ENCODE data around the gene ADAMTS3. TPM values are rescaled to one million over a fixed set of nuclear protein-coding genes. Genes with fewer than 3 reads are reported as not detected.

ADAMTS3 gene
- polyA plus RNA-seq, 1 donor (not counting 4 experiments of a cell fraction or from before 2014, with no cell fraction given): 0.09 TPM

GRCh38 chr4:72507167-72507566 lies 61.9 kb downstream of the ADAMTS3 start:
- H2AFZ ChIP-seq (ENCODE audit: control insufficient read depth, low read length): no peak overlapping the region
- dilution Hi-C loops (cut with MboI; ENCODE audit: extremely low pct_ligation_motif_present, low sequenced_read_pairs): no loop called here
- FAIRE-seq: no peak

DNA sequence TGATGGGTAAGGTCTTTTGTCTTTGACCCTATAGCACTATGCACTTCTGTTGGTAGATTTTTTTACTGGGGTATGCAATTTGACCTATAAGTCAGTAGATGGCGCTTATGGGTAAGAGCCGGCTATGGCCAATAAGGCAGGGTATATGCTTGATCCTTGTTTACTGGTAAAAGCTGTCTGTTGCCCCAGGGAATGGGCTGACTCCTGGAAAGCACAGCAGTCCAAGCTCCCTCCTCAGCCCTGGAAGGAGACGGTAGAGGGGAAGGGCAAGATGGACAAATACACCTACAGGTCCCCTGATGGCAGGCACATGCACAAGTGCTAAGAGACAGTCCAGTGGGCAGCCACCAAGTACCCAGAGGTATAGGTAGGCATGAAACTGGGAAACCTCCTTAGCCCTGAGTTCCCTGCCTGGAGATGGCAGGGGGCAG lies 63.7 kb downstream of the ADAMTS3 start:
- dilution Hi-C loops (cut with MboI; ENCODE audit: extremely low pct_ligation_motif_present, low sequenced_read_pairs): no loop called here
- peak; percentile 75 for FAIRE-seq
- H3K27me3 ChIP-seq (ENCODE audit: control insufficient read depth, extremely low read depth, insufficient read depth, low read length): no peaks in the 10 kb centered on the region
- H2AFZ ChIP-seq (ENCODE audit: control insufficient read depth, low read length): no peak overlapping the region
- DNase-seq (ENCODE audit: low read depth, low spot score): no peak
- no peaks in the 10 kb centered on the region for H3K9me3 ChIP-seq (ENCODE audit: control insufficient read depth, low read depth, low read length)
- no peaks in the 10 kb centered on the region for H3K36me3 ChIP-seq (ENCODE audit: control insufficient read depth in 2 of 2, extremely low read depth in 1 of 2, insufficient read depth in 2 of 2, low read length in 2 of 2)
- no peak overlapping the region for H3K4me3 ChIP-seq (ENCODE audit: control insufficient read depth in 2 of 3, extremely low read depth in 1 of 3, insufficient read depth in 2 of 3, low read depth in 1 of 3, low read length in 3 of 3)
- H3K4me2 ChIP-seq (ENCODE audit: control insufficient read depth, extremely low read depth, insufficient read depth, low read depth, low read length): no peak overlapping the region
- TF ChIP-seq EZH2 (IDR thresholded peaks at IDR 0.05; ENCODE audit: low read length) (no peak), CTCF (optimal IDR thresholded peaks at IDR 0.05 in 1 of 3, IDR thresholded peaks at IDR 0.05 in 1 of 3, conservative IDR thresholded peaks at IDR 0.05 in 1 of 3; ENCODE audit: extremely low read depth in 1 of 3, insufficient read depth in 2 of 3, low read length in 3 of 3) (peak; percentile 62 to 79 (median 74))
- H3K9ac ChIP-seq (ENCODE audit: control insufficient read depth, extremely low read depth, insufficient read depth, low read length): no peak overlapping the region
- no peaks in the 10 kb centered on the region for H3K79me2 ChIP-seq (ENCODE audit: control insufficient read depth, insufficient read depth, low read length)
- H3K27ac ChIP-seq (ENCODE audit: control insufficient read depth, insufficient read depth, low read length): no peak overlapping the region
- no peaks in the 10 kb centered on the region for H3K9me1 ChIP-seq (ENCODE audit: control insufficient read depth, extremely low read depth, insufficient read depth, low read length)
- H4K20me1 ChIP-seq (ENCODE audit: control insufficient read depth, extremely low read depth, insufficient read depth, low read length): no peaks in the 10 kb centered on the region
- no peaks in the 10 kb centered on the region for H3K4me1 ChIP-seq (ENCODE audit: control insufficient read depth, extremely low read depth, insufficient read depth, low read length)

More at GRCh38 chr4:72507167-72507566, 61.9 kb downstream of the ADAMTS3 start:
- no peak for TF ChIP-seq EZH2 (IDR thresholded peaks at IDR 0.05; ENCODE audit: low read length)
- no peak for TF ChIP-seq CTCF (optimal IDR thresholded peaks at IDR 0.05 in 1 of 3, IDR thresholded peaks at IDR 0.05 in 1 of 3, conservative IDR thresholded peaks at IDR 0.05 in 1 of 3; ENCODE audit: extremely low read depth in 1 of 3, insufficient read depth in 2 of 3, low read length in 3 of 3)
- H4K20me1 ChIP-seq (ENCODE audit: control insufficient read depth, extremely low read depth, insufficient read depth, low read length): no peaks in the 10 kb centered on the region
- H3K27me3 ChIP-seq (ENCODE audit: control insufficient read depth, extremely low read depth, insufficient read depth, low read length): no peaks in the 10 kb centered on the region
- no peaks in the 10 kb centered on the region for H3K79me2 ChIP-seq (ENCODE audit: control insufficient read depth, insufficient read depth, low read length)
- no peak overlapping the region for H3K27ac ChIP-seq (ENCODE audit: control insufficient read depth, insufficient read depth, low read length)
- no peaks in the 10 kb centered on the region for H3K9me1 ChIP-seq (ENCODE audit: control insufficient read depth, extremely low read depth, insufficient read depth, low read length)
- H3K9me3 ChIP-seq (ENCODE audit: control insufficient read depth, low read depth, low read length): no peaks in the 10 kb centered on the region
- H3K4me1 ChIP-seq (ENCODE audit: control insufficient read depth, extremely low read depth, insufficient read depth, low read length): no peaks in the 10 kb centered on the region
- H3K36me3 ChIP-seq (ENCODE audit: control insufficient read depth in 2 of 2, extremely low read depth in 1 of 2, insufficient read depth in 2 of 2, low read length in 2 of 2): no peaks in the 10 kb centered on the region
- DNase-seq (ENCODE audit: low read depth, low spot score): no peak
- H3K9ac ChIP-seq (ENCODE audit: control insufficient read depth, extremely low read depth, insufficient read depth, low read length): no peak overlapping the region
- no peak overlapping the region for H3K4me2 ChIP-seq (ENCODE audit: control insufficient read depth, extremely low read depth, insufficient read depth, low read depth, low read length)
- no peak overlapping the region for H3K4me3 ChIP-seq (ENCODE audit: control insufficient read depth in 2 of 3, extremely low read depth in 1 of 3, insufficient read depth in 2 of 3, low read depth in 1 of 3, low read length in 3 of 3)

Measured in keratinocyte (primary cell).